ENCODE results near the gene LUZP2.

DNA sequence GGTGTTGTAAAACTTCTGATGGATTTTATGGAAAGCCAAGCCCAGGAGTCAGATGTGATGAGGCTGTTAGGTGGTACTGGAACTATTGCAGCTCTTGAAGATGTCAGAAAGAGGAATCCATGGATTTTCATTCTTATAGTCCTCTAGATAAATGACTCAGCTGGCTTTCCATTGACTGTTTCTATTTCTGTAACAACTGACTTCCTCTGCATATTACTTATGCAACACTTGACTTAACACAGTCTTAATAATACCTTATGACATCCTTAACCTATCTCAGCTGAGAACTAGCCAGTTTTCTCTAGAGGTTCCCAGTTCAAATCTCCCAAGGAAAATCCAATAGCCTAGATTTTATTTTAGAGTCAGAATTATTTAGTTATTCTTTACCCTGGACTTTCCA, 263.8 kb downstream of the LUZP2 start:
- TF ChIP-seq, protein P1, sequence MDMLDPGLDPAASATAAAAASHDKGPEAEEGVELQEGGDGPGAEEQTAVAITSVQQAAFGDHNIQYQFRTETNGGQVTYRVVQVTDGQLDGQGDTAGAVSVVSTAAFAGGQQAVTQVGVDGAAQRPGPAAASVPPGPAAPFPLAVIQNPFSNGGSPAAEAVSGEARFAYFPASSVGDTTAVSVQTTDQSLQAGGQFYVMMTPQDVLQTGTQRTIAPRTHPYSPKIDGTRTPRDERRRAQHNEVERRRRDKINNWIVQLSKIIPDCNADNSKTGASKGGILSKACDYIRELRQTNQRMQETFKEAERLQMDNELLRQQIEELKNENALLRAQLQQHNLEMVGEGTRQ (IDR thresholded peaks at IDR 0.05; ENCODE audit: borderline replicate concordance, low read depth, low read length): no peak
- no peak for TF ChIP-seq YY1 (IDR thresholded peaks at IDR 0.05; ENCODE audit: low read depth)
- no peak for TF ChIP-seq TCF12 (IDR thresholded peaks at IDR 0.05)
- TF ChIP-seq TAF1 (IDR thresholded peaks at IDR 0.05; ENCODE audit: borderline replicate concordance, low read depth, low read length): no peak
- TF ChIP-seq, protein P2, sequence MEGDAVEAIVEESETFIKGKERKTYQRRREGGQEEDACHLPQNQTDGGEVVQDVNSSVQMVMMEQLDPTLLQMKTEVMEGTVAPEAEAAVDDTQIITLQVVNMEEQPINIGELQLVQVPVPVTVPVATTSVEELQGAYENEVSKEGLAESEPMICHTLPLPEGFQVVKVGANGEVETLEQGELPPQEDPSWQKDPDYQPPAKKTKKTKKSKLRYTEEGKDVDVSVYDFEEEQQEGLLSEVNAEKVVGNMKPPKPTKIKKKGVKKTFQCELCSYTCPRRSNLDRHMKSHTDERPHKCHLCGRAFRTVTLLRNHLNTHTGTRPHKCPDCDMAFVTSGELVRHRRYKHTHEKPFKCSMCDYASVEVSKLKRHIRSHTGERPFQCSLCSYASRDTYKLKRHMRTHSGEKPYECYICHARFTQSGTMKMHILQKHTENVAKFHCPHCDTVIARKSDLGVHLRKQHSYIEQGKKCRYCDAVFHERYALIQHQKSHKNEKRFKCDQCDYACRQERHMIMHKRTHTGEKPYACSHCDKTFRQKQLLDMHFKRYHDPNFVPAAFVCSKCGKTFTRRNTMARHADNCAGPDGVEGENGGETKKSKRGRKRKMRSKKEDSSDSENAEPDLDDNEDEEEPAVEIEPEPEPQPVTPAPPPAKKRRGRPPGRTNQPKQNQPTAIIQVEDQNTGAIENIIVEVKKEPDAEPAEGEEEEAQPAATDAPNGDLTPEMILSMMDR (IDR thresholded peaks at IDR 0.05): no peak
- no peak for TF ChIP-seq NRF1 (IDR thresholded peaks at IDR 0.05; ENCODE audit: low read depth, low read length)
- TF ChIP-seq, protein P3, sequence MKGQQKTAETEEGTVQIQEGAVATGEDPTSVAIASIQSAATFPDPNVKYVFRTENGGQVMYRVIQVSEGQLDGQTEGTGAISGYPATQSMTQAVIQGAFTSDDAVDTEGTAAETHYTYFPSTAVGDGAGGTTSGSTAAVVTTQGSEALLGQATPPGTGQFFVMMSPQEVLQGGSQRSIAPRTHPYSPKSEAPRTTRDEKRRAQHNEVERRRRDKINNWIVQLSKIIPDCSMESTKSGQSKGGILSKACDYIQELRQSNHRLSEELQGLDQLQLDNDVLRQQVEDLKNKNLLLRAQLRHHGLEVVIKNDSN (IDR thresholded peaks at IDR 0.05; ENCODE audit: borderline replicate concordance, low read depth): no peak
- TF ChIP-seq, protein P4, sequence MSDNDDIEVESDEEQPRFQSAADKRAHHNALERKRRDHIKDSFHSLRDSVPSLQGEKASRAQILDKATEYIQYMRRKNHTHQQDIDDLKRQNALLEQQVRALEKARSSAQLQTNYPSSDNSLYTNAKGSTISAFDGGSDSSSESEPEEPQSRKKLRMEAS (IDR thresholded peaks at IDR 0.05; ENCODE audit: low read depth): no peak
- no peak for TF ChIP-seq SMC3 (IDR thresholded peaks at IDR 0.05; ENCODE audit: low read depth, low read length)

Data from SK-N-SH (cell line).